ENCODE results near the gene FDX2.
A peak's percentile ranks its signal among the peaks of the same experiment; 100 is the strongest.

Gene FDX2

GRCh38 chr19:10295847-10296591, 19.8 kb downstream of the FDX2 start:
- no peak for DNase-seq

- DNase-seq = peak; percentile 70
These were observed 20.4 kb downstream of the FDX2 start for GRCh38 chr19:10295305-10295846.

GRCh38 chr19:10294368-10294697, 21.5 kb downstream of the FDX2 start:
- DNase-seq = no peak

GRCh38 chr19:10293637-10294367, 22.0 kb downstream of the FDX2 start:
- DNase-seq = no peak

- no peak for DNase-seq
These were observed 22.8 kb downstream of the FDX2 start for GRCh38 chr19:10292789-10293636.

- DNase-seq = peak; percentile 96
These were observed 23.5 kb downstream of the FDX2 start for GRCh38 chr19:10292206-10292788.

GRCh38 chr19:10291554-10292205, 24.1 kb downstream of the FDX2 start:
- no peak for DNase-seq

GRCh38 chr19:10290876-10291553, 24.8 kb downstream of the FDX2 start:
- peak; percentile 81 for DNase-seq

- peak; percentile 41 for DNase-seq
These were observed 25.4 kb downstream of the FDX2 start for GRCh38 chr19:10290357-10290875.

- peak; percentile 67 for DNase-seq
These were observed 25.9 kb downstream of the FDX2 start, which contains the start of gene ICAM5 for GRCh38 chr19:10289836-10290356. ICAM5 (plus strand) TSS chr19:10289952; CDS start chr19:10290044, 92 bp downstream.

GRCh38 chr19:10289167-10289835, 26.5 kb downstream of the FDX2 start:
- peak; percentile 83 for DNase-seq

- DNase-seq = peak; percentile 74
These were observed 27.1 kb downstream of the FDX2 start for GRCh38 chr19:10288662-10289166.

GRCh38 chr19:10286803-10287737, 28.7 kb downstream of the FDX2 start, which contains the start of gene ICAM4:
ICAM4 (plus strand) TSS chr19:10286955; CDS start chr19:10287013, 58 bp downstream.
- DNase-seq = peak; percentile 68

- no peak for DNase-seq
These were observed 30.4 kb downstream of the FDX2 start for GRCh38 chr19:10285393-10285792.

GRCh38 chr19:10284960-10285278, 30.9 kb downstream of the FDX2 start:
- no peak for DNase-seq

- no peak for DNase-seq
These were observed 31.5 kb downstream of the FDX2 start for GRCh38 chr19:10284065-10284959.

GRCh38 chr19:10283301-10284064, 32.3 kb downstream of the FDX2 start:
- DNase-seq = no peak

All from stimulated activated CD8-positive, alpha-beta memory T cell treated with anti-CD3 and anti-CD28 coated beads, Interleukin-4, amount 100 ng/mL, for 48 hours (primary cell).